ENCODE measurements around the gene MYEOV. TPM values are rescaled to one million over a fixed set of nuclear protein-coding genes. Genes with fewer than 3 reads are reported as not detected.

MYEOV gene
- total RNA-seq, 1 donor from 2014 or later, result not detected

DNA sequence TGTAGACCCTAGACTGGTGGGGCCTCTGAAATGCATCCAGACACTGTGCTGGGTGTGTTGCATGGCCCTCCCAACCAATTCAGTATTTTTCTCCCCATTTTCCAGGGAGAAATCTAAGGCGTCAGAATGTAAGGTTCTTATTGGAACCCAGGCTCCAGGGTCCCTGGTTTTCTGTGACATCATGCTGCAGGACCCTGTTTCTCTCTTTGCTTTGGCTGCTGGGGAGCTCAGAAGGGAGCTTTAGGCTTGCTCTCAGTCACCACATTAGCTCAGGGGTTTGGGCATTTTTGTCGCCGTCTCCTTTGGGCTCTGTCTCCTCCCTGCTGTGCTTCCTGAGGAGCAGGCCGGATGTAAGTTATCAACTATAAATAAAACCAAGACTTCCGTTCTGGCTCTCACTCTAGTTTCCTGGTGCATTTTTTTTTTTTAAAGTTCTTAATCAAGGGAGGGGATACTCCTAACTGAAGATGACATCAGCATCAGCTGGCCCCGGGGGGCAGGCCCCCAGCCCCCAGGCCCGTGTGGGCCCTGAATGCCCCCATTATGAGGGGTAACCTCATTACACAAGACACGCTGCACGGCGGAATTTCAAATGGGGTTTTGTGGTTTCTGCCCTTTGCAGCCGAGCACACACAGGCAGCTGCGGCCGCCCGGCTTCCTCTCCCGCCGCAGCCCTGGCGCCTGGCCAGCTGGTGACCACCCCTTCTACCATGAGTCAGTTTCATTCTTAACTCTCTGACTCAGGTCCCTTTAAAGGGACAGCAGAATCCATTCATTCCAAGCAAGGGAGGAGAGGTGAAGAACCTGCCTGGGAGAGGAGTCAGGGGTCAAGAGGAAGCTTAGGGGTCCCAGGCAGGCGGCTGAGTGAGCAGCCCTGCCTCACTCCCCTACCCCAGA is 3.2 kb downstream of the MYEOV start:
- no peaks in the 10 kb centered on the region for H3K9me3 ChIP-seq (replicated peaks)
- peak overlapping the region; percentile 45 for H3K4me3 ChIP-seq
- TF ChIP-seq, protein P1, sequence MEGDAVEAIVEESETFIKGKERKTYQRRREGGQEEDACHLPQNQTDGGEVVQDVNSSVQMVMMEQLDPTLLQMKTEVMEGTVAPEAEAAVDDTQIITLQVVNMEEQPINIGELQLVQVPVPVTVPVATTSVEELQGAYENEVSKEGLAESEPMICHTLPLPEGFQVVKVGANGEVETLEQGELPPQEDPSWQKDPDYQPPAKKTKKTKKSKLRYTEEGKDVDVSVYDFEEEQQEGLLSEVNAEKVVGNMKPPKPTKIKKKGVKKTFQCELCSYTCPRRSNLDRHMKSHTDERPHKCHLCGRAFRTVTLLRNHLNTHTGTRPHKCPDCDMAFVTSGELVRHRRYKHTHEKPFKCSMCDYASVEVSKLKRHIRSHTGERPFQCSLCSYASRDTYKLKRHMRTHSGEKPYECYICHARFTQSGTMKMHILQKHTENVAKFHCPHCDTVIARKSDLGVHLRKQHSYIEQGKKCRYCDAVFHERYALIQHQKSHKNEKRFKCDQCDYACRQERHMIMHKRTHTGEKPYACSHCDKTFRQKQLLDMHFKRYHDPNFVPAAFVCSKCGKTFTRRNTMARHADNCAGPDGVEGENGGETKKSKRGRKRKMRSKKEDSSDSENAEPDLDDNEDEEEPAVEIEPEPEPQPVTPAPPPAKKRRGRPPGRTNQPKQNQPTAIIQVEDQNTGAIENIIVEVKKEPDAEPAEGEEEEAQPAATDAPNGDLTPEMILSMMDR (IDR thresholded peaks at IDR 0.05; ENCODE audit: borderline replicate concordance), result no peak
- intact Hi-C loops (cut with micrococcal nuclease), result loop anchor here (10.0 kb wide), 1 partner anchor 148 kb away; no protein-coding TSS in a partner anchor
- peak; percentile 94 for DNase-seq
- no peaks in the 10 kb centered on the region for H3K36me3 ChIP-seq
- H3K27me3 ChIP-seq (ENCODE audit: low read depth), result no peaks in the 10 kb centered on the region
- H3K27ac ChIP-seq (replicated peaks), result peak overlapping the region; percentile 93
- peaks cover 87% of the 10 kb centered on the region for H3K4me1 ChIP-seq

DNA sequence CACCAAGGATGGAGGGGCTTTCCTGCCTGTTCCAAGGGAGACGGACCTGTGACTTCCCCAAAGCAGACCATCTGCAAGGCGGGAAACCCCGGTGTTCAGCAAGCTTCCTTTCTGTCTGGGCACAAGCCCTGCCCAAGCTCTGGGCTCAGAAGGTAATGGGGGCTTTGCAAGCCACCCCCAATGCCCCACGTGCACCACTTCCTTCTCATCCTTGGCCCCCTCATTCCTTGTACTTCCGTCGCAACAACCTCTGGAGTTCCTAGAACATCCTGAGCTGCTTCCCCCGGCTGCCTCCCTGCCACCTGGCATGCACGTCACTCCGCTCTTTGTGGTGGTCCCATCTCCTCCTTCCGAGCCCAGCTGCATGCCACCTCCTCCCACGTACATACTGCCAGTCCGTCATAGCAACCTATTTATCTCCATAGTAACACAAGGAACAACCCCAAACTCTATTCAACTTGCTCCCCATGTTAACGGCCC is 3.9 kb downstream of the MYEOV start:
- Histone ChIP-seq H3K4me3 (peak overlapping the region; percentile 45), H3K27ac (replicated peaks) (peak overlapping the region; percentile 93), H3K27me3 (ENCODE audit: low read depth) (no peaks in the 10 kb centered on the region), H3K36me3 (no peaks in the 10 kb centered on the region), H3K9me3 (replicated peaks) (no peaks in the 10 kb centered on the region), H3K4me1 (peaks cover 88% of the 10 kb centered on the region)
- peak; percentile 25 for DNase-seq
- intact Hi-C loops (cut with micrococcal nuclease), result loop anchor here (10.0 kb wide), 1 partner anchor 147 kb away; no protein-coding TSS in a partner anchor
- TF ChIP-seq, protein P1 (IDR thresholded peaks at IDR 0.05; ENCODE audit: borderline replicate concordance), result no peak

DNA sequence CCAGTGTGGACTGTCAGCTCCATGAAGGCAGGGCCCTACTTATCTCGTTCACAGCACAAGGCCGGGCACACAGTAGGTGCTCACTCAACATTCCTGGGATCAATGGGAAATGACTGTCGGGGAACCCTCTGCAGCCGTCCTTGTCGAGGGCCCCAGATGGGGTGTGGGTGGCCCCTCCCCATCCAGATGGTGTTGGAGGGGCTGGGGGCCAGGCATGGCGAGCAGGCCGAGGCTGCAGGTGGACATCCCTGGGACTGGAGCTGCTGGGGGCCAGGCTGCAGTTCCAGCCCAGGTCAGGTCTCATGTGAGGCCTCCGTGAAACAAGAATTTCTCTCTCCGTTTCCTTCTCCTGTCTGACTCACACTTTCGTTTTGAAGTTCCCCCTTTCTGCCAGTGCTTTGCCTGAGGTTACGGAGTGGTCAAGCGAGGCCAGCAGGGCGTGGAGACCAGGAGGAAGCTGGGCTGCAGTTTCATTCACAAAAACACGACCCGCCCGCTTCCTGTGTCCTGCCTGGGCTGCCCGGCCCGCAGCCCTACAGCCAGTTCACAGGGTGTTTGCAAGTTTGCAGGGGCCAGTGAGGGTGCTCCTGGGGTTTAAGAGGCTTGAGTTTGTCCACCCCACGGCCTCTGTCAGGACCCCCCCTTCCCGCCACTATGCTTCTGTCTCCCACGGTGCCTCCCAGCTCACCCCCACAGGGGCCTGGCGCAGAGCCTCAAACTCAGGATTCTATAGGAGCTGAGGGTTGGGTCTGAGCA is 4.5 kb downstream of the MYEOV start:
- TF ChIP-seq, protein P1 (IDR thresholded peaks at IDR 0.05; ENCODE audit: borderline replicate concordance), result no peak
- Histone ChIP-seq H3K9me3 (replicated peaks) (no peaks in the 10 kb centered on the region), H3K4me1 (peaks cover 82% of the 10 kb centered on the region), H3K4me3 (peak overlapping the region; percentile 45), H3K27ac (replicated peaks) (peak overlapping the region; percentile 93), H3K27me3 (ENCODE audit: low read depth) (no peaks in the 10 kb centered on the region), H3K36me3 (no peaks in the 10 kb centered on the region)
- intact Hi-C loops (cut with micrococcal nuclease), result loop anchor here (10.0 kb wide), 1 partner anchor 146 kb away; no protein-coding TSS in a partner anchor
- peak; percentile 82 for DNase-seq

DNA sequence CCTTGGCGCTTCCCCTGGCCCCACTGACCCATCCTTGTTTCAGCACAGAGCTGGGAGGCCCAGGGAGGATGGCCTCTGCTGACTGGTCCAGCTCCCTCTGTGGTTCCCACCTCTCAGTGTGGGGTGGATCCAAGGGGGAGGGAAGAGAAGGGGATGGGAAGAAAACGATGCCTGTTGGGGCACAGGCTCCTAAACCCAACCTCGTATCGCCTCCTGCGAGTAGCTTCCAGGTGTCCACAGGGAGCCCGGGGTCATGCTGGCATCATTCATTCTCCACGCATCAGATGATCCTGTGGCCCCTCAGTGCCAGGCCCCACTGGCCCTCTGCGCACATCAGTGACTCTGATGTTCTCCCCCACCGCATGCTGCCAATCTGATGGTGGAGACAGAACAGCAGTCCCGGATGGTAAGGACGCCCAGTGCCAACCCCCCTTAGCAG is 5.1 kb downstream of the MYEOV start:
- no peaks in the 10 kb centered on the region for H3K27me3 ChIP-seq (ENCODE audit: low read depth)
- H3K4me1 ChIP-seq, result peaks cover 76% of the 10 kb centered on the region
- peak overlapping the region; percentile 45 for H3K4me3 ChIP-seq
- DNase-seq, result no peak
- TF ChIP-seq, protein P1 (IDR thresholded peaks at IDR 0.05; ENCODE audit: borderline replicate concordance), result no peak
- intact Hi-C loops (cut with micrococcal nuclease), result loop anchor here (10.0 kb wide), 1 partner anchor 146 kb away; no protein-coding TSS in a partner anchor
- H3K36me3 ChIP-seq, result no peaks in the 10 kb centered on the region
- H3K27ac ChIP-seq (replicated peaks), result peak overlapping the region; percentile 93
- H3K9me3 ChIP-seq (replicated peaks), result no peaks in the 10 kb centered on the region

DNA sequence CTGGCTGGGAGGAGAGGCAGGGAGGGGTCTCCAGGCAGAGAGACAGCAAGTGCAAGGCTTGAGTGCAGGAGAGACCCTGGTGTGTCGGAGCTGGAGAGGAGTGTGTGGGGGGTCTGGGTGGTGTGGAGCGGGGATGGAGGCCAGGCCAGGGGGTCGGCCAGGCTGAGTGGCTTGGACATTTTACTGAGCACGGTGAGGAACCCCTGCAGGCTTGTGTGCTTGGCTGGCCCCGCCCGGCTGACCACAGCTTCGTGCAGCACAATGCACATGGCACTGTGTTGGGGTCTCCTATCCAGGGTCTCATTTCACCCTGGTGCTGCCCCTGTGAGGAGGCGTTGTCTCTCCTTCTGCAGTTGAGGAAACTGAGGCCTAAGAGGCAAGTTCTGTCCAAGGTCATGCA is 5.6 kb downstream of the MYEOV start:
- TF ChIP-seq, protein P1 (IDR thresholded peaks at IDR 0.05; ENCODE audit: borderline replicate concordance), result no peak
- Histone ChIP-seq H3K36me3 (no peaks in the 10 kb centered on the region), H3K27ac (replicated peaks) (peak overlapping the region; percentile 93), H3K9me3 (replicated peaks) (no peaks in the 10 kb centered on the region), H3K27me3 (ENCODE audit: low read depth) (no peaks in the 10 kb centered on the region), H3K4me3 (no peak overlapping the region), H3K4me1 (peaks cover 71% of the 10 kb centered on the region)
- no peak for DNase-seq
- intact Hi-C loops (cut with micrococcal nuclease), result loop anchor here (10.0 kb wide), 1 partner anchor 145 kb away; no protein-coding TSS in a partner anchor

All from left ventricle myocardium inferior (tissue), 1 donor.